Measurements from ENCODE around the gene SNAPC2.

Gene SNAPC2

GRCh38 chr19:7908742-7909461 is 11.2 kb upstream of the SNAPC2 start:
- CTCF ChIA-PET = interaction anchor here (0.5 to 0.6 kb wide), 3 partner anchors 193 to 424 kb away, joined by 3 read pairs; no protein-coding TSS in a partner anchor
- TF ChIP-seq CTCF (conservative IDR thresholded peaks at IDR 0.05; ENCODE audit: low read depth) = no peak
- POLR2A ChIA-PET (ENCODE audit: low non-redundant PET) = no interaction called here
- DNase-seq (ENCODE audit: low spot score) = no peak
- H3K27ac ChIP-seq = peak overlapping the region; percentile 50

GRCh38 chr19:7909471-7910067 is 10.6 kb upstream of the SNAPC2 start:
- CTCF ChIA-PET = interaction anchor here (0.5 kb wide), 1 partner anchor 193 kb away, joined by 3 read pairs; no protein-coding TSS in a partner anchor
- H3K27ac ChIP-seq = peak overlapping the region; percentile 50
- DNase-seq (ENCODE audit: low spot score) = no peak
- POLR2A ChIA-PET (ENCODE audit: low non-redundant PET) = no interaction called here
- no peak for TF ChIP-seq CTCF (conservative IDR thresholded peaks at IDR 0.05; ENCODE audit: low read depth)

- 0 out of 2 replicates have a peak overlapping the region, but pooled peaks have one; percentile 32 for H3K27ac ChIP-seq
- no peak for DNase-seq (ENCODE audit: low spot score)
- no peak for TF ChIP-seq CTCF (conservative IDR thresholded peaks at IDR 0.05; ENCODE audit: low read depth)
- CTCF ChIA-PET = interaction anchor here (0.6 to 0.7 kb wide), 2 partner anchors 57 to 469 kb away, joined by 3 to 4 read pairs; no protein-coding TSS in a partner anchor
- POLR2A ChIA-PET (ENCODE audit: low non-redundant PET) = interaction anchor here (0.8 kb wide), 1 partner anchor 42 kb away, joined by 3 read pairs; no protein-coding TSS in a partner anchor
These were observed 9.6 kb upstream of the SNAPC2 start for GRCh38 chr19:7910321-7911161.

GRCh38 chr19:7911508-7912143 is 8.5 kb upstream of the SNAPC2 start:
- ChIA-PET CTCF (interaction anchor here (0.6 to 1.2 kb wide), 4 partner anchors 17 to 470 kb away, joined by 3 to 4 read pairs (median 3); no protein-coding TSS in a partner anchor), POLR2A (ENCODE audit: low non-redundant PET) (interaction anchor here (0.8 kb wide), 1 partner anchor 10 kb away, joined by 4 read pairs; no protein-coding TSS in a partner anchor)
- peak overlapping the region; percentile 32 for H3K27ac ChIP-seq
- no peak for TF ChIP-seq CTCF (conservative IDR thresholded peaks at IDR 0.05; ENCODE audit: low read depth)
- no peak for DNase-seq (ENCODE audit: low spot score)

- ChIA-PET CTCF (interaction anchor here (1.2 kb wide), 1 partner anchor 43 kb away, joined by 3 read pairs; no protein-coding TSS in a partner anchor), POLR2A (ENCODE audit: low non-redundant PET) (no interaction called here)
- peak overlapping the region; percentile 32; the same call in 1 of the 2 replicates for H3K27ac ChIP-seq
- no peak for DNase-seq (ENCODE audit: low spot score)
- TF ChIP-seq CTCF (conservative IDR thresholded peaks at IDR 0.05; ENCODE audit: low read depth) = no peak
These were observed 7.9 kb upstream of the SNAPC2 start for GRCh38 chr19:7912144-7912696.

All from RWPE1 (cell line).